ENCODE results near the gene EVPL.

EVPL gene

DNA sequence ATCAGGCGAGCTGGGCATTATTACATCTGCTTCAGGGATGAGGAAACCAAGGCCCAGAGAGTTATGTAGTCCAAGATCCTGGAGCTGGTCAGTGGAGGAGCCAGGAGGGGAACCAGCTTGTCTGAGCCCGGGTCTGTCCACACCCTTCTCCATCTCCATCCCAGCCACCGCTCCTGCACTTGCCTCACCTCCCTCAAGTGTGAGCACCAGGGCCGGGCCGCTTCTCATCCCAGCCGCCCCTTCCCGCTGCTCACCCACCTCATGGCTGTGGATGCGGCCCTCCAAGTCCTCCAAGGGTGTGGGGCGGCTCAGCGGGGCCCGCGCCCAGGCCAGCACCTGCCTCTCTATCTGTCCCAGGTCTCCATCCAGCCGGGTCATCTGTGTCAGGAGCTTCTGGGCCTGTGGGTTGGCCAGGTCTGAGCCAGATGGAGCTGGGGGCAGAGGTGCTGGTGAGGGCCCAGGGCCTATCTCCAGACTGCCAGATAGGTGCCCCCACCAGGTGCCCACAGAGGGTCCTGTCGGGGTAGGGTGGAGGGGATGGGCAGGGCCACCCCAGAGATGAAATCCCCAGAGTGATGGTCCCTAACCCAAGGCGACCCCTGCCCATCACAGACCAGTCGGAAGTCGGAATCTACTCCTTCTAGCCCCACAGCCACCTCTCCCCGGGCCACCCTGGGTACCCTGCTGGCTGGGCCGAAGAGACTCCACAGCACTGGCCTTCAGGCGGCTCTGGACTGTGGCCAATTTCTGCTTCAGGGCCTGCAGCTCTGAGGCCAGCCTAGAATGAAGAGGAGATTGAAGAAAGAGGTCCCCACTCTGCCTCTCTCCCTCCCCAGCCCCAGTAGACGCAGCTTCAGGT, 9.4 kb downstream of the EVPL start:
- DNase-seq (ENCODE audit: low spot score), result no peak

DNA sequence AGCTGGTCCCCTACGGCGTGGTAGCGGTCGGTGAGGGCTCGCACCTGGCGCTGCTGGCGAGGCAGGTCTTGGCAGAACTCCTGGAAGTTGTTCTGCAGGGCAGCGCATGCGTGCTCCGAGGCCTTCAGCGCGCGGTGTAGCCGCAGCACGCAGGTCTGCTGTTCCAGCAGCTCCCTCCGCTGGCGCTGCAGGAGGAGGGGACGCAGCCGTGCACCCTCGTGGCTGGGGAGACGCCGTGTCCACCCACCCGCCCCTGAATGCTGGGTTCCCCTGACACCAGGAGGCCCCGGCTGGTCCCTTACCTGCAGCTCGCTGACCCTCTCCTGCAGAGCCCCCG, 12.2 kb downstream of the EVPL start:
- no peak for DNase-seq (ENCODE audit: low spot score)

DNA sequence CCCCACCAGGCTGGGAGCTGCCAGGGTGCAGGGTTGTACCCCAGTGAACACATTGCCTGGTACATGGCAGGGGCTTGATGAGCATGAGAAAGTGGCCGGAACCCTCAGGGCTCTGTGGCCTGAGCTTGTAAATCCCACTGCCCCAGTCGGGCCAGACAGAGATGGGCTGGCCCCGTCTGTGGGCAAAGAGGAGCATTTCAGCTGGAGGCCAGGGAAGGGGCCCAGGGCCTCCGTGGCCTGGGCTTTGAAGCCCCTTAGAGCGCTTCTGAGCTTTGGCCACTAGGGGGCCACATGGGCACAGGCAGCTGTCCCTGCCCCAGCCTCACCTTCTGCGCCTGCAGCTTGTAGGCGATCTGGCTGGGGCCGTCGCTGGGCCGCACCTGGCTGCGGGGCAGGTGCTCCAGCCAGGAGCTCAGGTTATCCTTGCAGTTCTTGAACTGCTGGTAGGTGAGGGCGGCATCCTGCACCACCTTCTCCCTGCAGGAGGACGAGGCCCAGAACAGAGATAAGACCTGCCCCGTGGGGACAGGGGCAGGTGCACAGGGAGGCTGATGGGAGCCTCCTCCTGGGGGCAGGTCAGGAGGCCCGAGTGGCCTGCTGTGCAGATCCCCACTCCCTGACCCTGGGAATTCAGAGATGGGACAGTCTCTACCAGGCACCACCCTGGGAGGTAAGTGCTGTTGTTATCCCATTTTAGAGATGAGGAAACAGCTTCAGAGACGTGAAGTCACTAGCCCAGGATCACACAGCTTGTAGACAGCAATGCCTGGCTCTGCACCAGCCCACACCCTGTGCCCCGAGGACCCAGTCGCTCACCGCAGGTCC, 12.8 kb downstream of the EVPL start:
- peak; percentile 80 for DNase-seq (ENCODE audit: low spot score)

DNA sequence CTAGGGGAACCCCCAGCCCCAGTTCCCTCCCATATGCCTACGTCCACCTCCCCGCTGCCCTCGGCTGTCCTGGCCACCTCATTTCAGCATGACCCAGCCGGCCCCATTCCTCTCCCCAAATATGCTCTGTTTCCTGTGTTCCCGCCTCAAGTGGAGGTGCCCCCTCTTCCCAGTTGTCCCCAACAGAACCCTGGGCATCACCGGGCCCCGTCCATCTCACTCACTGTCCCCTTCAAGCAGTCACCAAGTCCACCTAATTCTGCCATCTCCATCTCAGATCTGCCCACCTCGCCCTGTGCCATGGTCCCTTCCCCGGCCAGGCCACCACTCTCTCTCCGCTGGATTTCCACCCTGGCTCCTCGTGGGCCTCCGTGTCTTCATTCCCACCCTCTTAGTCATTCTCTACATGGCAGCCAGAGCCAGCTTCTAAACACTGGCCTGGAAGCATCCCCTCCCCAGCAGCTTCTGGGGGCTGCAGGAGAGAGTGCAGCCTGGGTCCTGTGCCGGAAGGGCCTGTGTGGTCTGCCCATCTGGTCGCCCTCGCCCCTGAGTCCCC, 13.7 kb downstream of the EVPL start:
- DNase-seq (ENCODE audit: low spot score), result no peak

DNA sequence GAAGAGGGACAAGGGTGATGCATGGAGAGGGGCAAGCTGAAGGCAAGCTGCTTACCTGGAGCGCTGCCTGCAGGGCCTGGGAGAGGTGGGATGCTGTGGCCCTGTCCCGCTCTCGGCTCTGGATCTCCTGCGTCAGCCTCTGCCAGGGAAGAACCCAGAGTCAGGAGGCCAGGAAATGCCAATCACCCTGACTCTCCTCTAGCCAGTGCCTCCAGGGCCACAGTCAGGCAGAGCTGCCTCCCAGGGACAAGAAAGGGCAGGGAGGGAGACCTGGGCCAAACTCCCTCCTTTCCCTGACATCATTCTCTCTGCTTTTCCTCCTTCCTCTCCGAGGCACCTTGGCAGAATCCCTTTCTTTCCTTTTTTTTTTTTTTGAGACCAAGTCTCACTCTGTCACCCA, 15.2 kb downstream of the EVPL start:
- DNase-seq (ENCODE audit: low spot score), result no peak

DNA sequence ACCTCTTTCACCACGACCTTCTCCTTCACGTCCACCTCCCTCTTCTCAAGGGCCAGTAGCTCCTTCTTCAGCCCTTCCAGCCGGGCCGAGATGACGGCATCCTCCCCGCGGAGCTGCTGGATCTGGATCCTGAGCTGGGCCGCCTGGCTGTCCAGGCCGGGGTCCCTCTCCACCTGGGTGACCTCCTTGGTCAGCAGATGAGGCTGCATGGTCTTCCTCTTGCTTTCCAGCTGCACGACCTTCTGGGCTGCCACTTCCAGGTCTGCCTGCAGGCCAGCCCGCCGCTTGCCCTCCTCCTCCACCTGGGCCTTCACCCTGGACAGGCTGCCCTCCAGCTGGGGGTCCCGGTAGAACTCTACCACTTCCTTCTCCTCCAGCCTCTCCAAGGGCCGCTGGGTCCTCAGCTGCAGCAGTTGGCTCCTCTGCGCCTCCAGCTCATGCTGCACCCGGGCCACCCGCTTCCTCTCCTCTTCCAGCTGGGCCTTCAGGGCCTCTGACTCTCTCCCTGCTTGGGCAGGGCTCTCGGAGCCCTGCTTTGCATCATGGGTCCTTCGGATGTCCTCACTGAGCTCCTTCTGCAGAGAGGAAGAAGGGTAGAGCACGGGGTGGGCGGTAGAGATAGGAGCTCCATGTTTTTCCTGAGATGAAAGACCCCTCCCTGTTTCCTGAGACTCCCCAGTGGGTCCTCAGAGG, 17.0 kb downstream of the EVPL start:
- DNase-seq (ENCODE audit: low spot score), result no peak

DNA sequence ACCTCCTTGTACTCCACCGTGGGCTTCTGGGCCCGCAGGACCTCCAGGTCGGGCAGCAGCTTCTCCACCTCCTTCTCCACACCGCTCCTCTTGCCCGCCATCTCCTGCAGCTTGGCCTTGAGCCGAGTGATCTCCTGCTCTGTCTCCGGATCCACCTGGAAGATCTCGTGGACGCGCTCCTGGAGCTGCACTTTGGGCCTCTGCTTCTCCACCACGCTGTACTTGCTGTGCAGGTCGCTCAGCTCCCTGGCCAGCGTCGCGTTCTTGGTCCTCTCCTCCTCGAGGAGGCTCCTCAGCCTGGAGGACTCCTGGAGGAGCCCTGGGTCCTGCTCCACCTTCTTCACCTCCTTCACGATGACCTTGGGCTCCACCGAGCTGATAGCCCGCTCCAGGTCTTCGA, 17.7 kb downstream of the EVPL start:
- DNase-seq (ENCODE audit: low spot score), result no peak

DNA sequence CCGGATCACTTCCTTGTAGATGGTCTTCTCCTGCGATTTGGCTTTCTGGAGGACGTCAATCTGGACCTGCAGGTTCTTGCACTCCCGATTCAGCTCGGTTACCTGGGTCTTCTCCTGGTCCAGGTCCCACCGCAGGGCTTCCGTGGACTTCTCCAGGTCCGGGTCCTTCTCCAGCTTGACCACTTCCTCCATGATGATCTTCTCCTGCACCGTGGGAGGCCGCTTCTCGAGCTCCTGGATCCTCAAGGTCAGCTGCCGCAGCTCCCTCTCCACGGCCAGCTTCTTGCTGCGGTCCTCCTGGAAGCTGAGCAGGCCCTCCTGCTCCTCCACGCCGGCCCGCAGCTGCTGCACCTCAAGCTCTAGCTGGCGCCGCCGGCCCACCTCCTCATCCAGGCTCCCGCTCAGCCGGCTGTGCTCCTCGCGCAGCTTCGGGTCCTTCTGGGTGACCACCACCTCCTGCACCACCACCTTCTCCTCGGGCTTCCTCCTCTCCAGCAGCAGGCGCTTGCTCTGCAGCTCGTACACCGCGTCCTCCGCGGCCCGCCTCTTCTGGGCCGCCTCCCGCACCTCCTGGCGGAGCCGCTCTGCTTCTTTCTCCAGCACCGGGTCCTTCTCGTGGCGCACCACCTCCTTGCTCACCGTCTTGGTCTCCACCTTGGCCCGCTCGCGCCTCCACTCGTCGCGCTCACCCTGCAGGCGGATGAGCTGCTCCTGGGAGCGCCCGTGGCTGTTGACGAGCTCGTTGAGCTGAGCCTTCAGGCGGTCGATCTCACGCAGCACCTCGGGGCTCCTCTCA, 18.3 kb downstream of the EVPL start:
- DNase-seq (ENCODE audit: low spot score), result no peak

DNA sequence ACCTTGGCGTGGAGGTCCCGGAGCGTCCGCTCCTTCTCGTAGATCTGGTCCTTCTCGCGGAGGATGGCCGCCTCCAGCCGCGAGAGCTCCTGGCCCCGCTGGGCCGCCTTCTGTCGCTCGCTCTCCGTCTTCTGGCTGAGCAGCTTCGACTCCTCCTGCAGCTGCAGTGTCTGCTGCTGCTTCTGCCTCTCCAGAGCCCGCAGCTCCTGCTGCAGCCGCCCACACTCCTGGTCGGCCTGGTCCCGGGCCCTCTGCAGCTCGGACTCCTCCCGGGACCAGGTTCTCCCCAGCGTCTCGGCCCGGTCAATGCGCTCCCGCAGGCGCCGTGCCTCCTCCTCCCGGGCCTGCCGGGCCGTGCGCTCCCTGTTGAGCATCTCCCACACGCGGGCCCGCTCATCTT, 18.9 kb downstream of the EVPL start:
- no peak for DNase-seq (ENCODE audit: low spot score)

DNA sequence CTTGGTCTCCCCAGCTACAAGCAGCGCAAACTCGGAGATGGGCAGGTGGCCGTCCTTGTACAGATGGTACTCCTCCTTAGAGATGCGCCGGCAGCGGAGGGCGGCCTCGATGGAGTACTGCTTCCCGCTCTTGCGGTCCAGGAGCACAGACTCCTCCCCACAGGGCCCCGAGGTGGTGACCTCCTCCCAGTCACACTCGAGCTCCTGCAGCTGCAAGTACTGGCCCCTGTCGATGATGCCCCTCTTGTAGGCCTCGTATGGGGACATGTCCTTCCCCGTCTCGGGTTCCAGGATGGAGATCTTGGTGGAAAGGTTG, 19.3 kb downstream of the EVPL start:
- no peak for DNase-seq (ENCODE audit: low spot score)

DNA sequence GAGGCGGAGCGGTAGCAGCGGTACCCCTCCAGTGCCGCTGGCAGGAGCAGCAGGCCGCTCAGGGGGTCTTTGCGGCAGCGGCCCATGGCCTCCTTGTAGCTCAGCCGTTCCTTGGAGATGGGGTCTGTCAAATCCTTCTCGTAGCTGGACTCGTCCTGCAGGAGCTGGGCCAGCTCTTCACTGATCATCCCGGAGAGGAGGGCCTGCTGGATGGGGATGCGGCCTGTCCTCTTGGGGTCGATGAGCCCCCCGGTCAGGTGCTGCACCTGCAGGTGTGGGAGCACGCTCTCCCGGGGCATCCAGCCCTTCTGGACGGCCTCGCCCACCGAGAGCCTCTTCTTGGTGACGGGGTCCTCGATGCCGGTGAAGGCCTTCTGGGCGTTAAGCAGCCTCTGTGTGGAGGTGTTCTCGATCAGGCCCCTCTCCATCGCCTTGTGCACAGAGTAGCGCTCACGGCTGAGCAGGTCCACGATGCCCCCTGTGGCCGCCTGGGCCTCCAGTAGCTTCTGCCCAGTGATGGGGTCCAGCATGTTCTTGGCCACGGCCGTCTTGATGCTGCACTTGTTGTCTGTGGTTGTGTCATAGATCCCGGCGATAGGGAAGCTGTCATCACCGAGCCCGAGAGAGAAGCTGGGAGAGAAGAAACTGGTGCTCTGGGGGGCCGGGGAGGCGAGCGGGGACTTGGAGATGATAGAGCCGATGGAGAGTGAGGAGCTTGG, 19.8 kb downstream of the EVPL start:
- no peak for DNase-seq (ENCODE audit: low spot score)

DNA sequence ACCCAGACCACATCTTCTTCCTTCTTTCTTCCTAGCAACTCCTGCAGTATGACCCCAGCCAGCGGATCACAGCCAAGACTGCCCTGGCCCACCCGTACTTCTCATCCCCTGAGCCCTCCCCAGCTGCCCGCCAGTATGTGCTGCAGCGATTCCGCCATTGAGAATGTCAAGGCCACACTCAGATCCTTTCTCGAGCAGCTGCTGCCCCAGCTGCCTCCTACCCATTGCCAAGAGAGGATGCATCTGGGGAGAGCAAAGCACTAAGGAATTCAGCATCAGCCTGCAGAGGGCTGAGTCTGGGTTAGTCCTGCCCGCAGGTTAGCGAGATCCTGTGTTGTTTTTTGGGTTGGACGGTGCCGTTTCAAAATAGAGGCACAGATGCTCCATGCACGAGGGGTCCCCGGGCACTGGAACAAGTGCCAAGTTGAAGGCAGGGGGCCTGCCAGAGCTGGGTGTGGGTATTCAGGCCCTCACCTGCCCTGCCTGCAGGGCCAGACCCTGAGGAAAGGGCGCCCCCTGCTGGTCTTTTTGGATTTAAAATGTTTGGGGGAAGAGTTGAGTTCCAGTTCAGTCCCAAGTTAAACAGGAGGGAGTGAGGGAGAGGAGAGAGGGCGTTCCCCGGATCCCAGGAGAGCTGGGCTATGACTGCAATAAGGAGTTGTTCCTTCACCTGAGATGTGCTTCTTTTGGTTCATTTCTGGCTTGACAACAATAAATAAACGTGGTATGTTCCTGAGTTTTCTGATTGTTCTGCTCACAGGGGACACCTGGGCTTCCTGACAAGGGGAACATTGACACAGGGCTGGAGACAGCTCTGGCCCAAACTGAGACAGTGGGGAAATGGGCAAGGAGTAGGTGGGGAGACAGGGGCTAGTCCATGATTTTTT, 21.6 kb downstream of the EVPL start:
- DNase-seq (ENCODE audit: low spot score), result peak; percentile 82

DNA sequence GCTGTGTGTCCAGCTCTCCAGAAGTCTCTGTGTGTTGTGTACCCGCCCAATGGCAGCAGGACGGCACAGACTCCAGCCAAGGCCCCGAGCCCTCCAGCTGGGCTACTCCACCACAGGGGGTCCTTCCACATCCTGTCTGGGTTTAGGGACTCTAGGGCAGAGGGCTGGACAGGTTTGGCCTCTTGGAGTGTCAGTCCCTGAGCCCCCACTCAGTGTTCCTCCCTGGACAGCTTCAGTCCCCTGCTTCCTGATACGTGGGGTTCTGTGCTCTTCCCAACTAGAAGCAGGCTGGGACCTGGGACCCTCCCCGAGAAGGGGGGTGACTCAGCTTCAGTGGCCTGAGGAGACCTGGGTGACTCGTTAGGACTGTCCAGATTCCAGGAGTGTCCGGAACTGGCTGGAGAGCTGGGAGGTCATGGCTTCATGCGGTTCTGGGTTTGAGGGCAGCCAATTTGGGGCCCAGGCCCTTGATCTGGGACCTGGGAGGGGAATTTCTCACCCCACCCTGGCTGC, 22.3 kb downstream of the EVPL start:
- DNase-seq (ENCODE audit: low spot score), result no peak

DNA sequence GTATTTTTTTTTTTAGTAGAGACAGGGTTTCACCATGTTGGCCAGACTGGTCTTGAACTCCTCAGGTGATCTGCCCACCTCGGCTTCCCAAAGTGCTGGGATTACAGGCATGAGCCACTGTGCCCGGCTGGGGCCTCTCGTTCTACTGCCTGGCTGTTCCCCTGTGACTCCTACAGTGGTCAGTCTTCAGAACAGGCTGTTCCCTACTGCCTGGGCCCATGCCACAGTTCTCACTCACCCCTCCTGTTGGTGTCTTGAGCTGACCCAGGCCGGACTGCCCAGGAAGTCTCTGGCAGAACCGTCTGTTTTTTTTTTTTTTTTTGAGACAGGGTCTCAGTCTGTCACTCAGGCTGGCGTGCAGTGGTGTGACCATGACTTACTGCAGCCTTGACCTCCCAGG, 23.2 kb downstream of the EVPL start:
- no peak for DNase-seq (ENCODE audit: low spot score)

DNA sequence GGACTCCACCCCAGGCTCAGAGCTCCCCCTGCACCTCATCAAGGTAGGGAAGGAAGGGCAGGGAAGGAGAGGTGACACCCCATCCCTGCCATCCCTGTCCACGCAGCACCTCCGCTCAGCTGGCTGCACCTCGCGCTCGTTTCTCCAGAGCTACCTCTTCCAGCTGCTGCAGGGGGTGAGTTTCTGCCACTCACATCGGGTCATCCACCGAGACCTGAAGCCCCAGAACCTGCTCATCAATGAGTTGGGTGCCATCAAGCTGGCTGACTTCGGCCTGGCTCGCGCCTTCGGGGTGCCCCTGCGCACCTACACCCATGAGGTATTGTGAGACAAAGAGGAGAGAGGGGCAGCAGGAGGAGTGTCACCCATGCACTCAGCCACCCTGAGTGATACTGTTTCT, 25.0 kb downstream of the EVPL start:
- DNase-seq (ENCODE audit: low spot score), result no peak

DNA sequence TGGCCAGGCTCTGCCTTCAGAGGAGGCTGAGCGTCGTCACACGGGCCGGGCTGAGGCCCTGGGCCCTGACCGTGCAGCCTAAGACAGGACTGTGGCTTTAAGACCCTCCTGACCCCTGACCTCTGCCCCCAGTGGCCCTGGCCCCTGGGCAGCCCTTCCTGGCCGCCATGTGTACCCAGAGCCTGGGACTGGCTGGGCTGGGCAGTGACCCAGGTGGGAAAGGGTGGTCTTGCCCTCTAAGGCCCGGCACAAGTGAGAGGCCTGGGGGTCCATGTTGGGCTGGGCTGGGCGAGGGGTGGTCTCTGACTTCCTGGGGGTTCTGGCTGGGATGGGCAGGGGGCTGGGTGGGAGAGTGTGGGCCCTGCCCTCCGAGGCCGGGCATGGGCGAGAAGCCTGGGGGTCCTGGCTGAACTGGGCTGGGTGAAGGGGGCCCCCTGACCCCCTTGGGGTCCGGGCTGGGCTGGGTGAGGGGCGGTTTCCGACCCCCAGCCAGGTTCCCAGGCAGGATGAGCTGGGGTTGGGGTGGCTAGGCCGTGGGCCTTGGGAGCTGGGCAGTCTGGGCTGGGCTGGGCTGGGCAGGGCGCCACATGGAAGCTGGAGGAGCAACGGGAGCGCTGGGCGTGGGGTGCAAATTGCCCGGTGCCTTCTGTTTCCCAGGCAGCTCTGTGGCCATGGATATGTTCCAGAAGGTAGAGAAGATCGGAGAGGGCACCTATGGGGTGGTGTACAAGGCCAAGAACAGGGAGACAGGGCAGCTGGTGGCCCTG, 26.2 kb downstream of the EVPL start, which contains the start of gene CDK3:
TSS of gene CDK3 (plus strand) at position 101 of the 767 bp plus-strand sequence. CDS start at position 672, 571 bp downstream.
- no peak for DNase-seq (ENCODE audit: low spot score)

DNA sequence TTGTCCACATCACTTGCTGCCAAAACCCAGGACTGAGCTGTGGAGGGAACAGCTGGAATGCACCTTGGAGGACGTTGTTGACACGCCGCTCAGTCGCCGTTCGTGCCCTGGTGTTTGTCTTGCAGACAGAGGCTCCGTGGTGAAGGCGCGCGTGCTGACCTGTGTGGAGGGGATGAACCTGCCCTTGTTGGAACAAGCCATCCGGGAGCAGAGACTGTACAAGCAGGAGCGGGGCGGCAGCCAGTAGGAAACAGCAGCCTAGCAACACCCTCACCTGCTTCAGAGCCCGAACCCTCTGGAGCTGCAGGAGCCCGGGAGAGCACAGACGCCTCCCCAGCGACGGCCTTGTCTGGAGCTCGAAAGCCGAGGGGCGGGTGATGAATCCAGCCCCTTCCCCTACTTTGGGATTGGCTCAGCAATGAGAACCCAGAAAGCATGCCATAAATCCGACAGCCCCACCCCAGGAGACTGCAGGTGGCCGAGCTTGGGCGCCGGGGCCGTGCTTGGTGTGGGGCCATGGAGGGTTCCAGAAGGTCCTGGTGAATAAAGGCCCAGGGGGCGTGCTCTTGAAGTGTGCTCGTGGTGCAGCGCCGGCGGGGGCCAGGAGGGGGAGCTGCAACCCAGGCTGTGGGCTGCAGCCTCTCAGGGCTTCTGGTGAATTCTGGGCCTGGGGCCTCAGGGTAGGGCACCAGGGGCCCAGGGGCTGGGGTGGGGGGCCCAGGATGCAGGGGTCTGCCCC, 26.9 kb downstream of the EVPL start:
- peak; percentile 57 for DNase-seq (ENCODE audit: low spot score)

DNA sequence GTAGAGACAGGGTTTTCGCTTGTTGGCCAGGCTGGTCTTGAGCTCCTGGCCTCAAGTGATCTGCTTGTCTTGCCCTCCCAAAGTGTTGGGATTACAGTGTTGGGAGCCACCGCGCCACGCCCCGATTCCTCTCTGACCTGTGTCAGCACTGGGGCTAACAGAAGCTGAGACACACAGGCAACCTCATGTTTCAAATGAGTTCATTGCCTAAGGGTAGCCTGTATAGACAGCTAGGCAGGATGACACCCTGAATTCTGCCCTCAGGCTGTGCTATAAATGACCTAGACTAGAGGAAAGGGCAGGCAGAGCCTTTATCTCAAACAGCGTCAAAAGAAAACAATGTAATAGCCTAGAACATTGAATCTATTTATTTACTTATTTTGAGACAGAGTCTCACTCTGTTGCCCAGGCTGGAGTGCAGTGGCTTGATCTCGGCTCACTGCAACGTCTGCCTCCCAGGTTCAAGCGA, 28.7 kb downstream of the EVPL start:
- DNase-seq (ENCODE audit: low spot score), result no peak

All from CD4-positive, alpha-beta T cell treated with Interleukin-2 at 100 ng/mL for 4 hours (primary cell).